HG03097 (cell line): ENCODE measurements around the gene LY6G5C.
A peak's percentile ranks its signal among the peaks of the same experiment; 100 is the strongest.

Source experiments
- ATAC-seq: cut with Tn5 transposase; IDR thresholded peaks from one replicate; pipeline ENCODE4 v1.9.1; 2021; ENCODE audit not compliant: unreplicated experiment, low FRiP score

Gene LY6G5C

DNA sequence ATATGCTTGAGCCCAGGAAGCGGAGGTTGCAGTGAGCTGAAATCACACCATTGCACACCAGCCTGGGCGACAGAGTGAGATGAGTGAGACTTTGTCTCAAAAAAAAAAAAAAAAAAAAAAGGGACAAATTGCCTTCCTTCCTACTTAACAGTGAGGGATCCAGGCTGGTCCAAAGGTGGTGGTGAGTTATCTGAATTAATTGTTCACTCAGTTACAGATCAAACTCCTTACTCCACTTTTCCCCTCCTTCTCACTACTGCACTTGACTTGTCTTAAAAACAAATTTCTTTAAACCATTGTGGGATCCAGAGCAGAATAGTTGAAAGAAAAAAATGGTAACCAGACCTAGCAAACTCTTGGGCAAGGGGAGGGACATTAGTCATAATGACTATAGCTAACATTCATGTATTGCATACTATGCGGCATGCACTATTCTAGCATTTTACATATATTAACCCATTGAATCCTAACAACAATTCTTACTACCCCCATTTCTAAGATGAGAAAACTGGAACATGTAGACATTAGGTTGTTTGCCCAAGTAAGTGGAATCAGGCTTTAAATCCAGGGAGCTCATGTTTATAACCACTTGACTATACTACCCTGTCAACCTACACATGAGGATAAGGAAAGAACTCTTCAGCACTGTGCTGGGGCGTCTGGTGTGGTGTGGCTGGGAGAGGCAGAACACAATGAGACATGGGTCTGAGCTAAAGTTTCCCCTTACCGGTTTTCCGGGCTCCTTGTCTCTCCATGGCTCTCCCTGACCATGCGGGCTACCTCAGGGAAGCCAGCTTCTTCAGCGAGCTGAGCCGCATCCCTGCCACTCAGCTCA, 17.5 kb downstream of the LY6G5C start:
- no peak for ATAC-seq

GRCh38 chr6:31662124-31662723, 18.6 kb downstream of the LY6G5C start:
- no peak for ATAC-seq

DNA sequence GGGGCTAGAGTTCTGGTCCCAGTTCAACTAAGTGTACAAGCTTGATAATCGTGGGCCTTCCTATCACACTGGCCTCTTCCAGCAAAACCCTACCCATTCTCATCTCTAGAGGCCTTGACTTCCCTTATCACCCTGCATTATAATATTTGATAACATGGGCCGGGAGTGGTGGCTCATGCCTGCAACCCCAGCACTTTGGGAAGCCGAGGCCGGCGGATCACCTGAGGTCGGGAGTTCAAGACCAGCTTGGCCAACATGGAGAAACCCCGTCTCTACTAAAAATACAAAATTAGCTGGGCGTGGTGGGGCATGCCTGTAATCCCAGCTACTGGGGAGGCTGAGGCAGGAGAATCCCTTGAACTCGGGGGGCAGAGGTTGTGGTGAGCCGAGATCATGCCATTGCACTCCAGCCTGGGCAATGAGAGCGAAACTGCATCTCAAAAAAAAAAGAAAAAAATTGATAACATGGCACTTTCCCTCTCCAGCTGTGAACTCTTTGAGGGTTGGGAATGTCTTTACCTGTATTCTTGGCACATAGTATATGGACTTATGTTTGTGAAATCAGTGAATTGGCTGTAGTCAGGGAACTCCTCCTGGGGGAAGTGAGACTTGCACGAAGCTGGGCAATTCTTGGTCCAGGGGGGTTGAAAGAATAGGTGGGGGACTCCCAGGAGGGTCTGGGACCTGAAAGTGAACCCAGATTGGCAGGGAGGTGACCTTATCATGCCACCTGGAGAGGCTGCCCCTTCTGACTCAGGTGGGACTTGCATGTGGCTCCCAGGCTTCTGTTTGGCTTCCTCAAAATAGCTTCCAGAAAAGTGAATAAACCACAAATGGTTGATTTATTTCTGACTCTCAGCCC, 19.4 kb downstream of the LY6G5C start:
- ATAC-seq: no peak

GRCh38 chr6:31660381-31661261, 20.2 kb downstream of the LY6G5C start, which contains the start of gene C6orf47:
TSS of gene C6orf47 (minus strand) at chr6:31660778. CDS start at chr6:31659947, 831 bp downstream.
- ATAC-seq: peak; percentile 31

DNA sequence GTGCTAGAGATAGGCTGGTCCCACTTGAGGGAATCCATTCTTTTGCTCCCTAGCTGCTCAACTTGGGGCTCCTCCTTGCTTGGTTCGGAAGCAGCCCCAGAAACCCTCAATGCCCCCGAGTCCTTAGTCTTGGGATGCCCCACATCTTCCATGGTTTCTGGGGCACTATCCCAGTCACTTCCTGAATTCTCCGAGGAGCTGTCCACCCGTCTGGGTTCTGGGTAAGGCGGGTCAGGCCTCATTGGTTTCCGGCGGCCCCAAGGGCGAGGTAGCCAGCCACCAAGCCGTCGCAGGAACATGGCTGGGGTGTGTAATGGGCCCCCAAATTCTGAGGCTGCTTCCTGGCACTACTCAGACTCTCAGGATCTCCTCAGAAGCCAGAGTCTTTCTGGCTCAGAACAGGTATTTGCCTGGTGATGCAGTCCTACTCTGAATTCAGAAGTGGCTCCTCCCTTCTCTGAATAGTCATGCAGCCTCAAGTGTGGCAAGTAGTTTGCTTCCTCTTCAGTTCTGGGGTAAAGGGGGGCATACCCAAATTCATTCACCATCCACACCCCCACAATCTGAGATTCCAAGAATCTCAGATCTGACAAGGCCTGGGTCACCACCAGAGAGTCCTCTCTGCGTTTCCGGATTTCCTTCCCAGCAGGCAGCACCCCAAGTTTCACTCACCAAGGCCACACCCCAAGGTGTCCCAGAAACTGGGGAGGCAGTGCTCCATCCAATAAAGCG, 21.1 kb downstream of the LY6G5C start:
- no peak for ATAC-seq

DNA sequence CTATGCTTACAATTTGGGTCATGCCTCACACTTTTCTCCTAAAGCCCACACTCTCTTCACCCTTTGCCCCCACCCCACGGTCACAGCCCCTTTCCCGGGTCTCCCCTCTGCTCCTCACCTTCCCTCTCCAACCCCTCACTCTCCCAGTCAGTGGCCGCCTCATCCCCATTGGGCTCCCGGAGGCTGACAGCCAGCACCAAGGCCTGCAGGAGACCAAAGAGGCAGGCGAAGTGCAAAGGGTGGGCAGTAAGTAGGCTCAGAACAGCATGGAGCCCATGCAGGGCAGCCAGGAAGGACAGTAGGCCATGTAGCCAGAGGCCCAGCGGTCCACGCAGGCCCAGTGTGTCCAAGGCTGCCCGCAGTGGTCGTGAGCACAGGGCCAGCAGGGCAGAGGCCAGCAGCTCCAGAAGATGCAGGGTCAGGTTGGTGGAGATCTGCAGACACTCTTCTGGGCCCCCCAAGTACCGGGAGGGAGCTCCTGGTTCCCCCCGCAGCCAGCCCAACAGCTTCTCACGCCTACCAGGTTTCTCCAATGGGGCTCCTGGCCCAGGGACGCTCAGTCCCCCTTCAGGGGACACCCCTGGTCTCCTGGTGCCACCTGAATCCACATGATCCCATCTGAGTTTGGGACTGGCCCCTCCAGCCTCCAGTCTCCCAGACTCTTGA, 21.8 kb downstream of the LY6G5C start:
- no peak for ATAC-seq

DNA sequence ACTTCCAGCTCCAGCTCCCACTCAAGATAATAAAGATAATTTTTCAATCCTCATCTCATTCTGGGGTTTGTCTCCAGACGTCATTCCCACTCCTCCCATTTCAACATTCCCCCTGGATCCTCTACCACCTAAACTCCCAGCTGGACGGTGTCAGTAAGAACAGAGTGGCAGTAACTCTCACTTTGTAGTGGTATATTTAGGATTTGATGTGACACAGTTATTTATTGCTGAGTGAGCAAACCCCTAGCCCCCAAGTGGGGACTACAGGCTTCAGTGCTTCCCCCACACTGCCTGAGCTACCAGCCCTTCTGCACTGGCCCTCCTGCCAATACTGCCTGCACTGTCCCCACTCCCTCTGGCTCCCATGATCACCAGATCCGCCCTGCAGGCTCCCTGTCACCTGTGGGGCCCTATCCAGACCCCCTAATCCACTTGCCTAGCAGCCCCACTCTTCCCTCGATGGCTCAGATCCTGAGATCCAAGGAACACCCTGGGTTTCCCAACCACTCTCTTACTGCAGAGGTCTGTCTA, 22.6 kb downstream of the LY6G5C start:
- ATAC-seq: no peak

DNA sequence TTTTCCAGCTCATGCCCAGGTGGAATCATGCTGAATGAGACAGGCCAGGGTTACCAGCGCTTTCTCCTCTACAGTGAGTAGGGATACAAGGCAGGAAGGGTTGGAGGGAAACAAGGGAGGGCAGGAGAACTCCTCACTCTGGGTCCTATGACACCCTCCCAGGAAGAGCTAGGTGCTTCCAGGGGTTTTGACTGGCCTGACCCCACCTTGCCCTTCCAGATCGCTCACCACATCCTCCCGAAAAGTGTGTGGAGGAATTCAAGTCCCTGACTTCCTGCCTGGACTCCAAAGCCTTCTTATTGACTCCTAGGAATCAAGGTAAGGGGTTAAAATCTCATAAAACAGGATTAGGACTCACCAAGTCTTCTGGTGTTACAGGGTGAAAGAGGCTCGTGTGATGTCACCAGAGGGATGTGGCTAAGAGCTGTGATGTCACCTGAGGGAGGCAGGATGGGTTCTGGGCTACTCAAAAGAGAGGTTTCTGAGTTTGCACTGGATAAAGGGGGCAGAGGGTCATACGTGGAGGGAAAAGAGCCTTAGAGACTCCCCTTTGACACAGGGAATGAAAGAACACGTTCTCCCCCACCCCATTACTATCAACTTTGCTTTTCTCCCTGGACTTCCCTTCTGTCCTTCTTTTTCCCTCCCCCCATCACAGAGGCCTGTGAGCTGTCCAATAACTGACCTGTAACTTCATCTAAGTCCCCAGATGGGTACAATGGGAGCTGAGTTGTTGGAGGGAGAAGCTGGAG, 23.3 kb downstream of the LY6G5C start:
- ATAC-seq: no peak

GRCh38 chr6:31655349-31656237, 25.3 kb downstream of the LY6G5C start, which contains the start of gene APOM:
TSS of gene APOM (plus strand) at chr6:31655894. CDS start at chr6:31655967, 73 bp downstream.
- ATAC-seq: no peak

DNA sequence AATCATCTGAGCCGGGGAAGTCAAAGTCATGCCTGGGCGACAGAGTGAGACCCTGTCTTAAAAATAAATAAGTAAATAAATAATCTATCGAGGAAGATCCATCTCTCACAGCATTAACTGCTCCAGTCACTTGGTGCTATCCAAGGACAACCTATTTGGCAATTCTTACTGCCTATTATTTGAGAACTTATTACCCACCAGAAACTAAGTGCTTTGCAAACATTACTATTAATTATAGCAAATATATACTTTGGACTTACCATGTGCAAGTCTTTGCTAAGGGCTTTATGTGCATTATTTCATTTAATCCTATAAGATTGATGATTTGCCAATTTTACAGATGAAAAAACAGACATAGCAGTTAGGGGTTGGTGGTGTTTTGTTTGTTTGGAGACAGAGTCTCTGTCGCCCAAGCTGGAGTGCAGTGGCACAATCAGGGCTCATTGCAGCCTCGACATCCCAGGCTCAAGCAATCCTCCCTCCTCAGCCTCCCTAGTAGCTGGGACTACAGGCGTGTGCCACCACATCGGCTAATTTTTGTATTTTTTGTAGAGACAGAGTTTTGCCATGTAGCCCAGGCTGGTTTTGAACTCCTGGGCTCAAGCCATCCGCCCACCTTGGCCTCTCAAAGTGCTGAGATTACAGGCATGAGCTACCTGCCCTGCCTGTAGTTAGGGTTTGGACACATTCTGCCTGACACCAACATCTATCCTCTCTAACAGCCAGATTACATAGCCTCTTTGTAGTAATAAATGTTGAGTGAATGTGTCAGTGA, 26.1 kb downstream of the LY6G5C start:
- no peak for ATAC-seq

- ATAC-seq: peak; percentile 52
Observed at GRCh38 chr6:31652925-31653724, 27.7 kb downstream of the LY6G5C start.

DNA sequence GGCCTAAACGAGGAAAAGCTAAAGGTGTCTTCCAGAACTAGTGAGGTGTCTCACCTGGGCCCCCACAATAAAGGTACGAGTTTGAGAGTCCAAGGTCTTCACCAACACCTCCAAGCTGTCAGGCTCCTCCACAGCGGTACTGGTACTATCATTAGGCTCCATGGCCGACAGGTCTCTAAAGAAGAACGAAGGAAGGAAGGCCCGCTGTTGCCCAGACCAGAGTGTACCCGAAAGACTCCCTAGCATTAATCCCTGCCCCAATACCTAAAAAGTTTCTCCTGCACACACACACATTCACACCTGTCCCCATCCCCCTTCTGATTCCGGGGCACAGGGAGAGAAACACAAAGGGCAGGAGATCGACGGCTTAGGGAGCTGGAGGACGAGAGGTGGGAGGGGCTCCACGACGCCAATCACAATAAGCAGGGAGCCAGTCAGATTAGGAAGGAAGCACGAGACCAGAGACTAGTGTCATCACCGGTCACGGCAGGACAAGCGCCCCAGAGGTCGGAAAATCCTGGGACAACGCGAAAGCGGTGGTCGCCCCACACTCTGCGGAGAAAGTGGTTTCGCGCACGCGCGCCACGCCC, 29.2 kb downstream of the LY6G5C start:
- ATAC-seq: peak; percentile 19

DNA sequence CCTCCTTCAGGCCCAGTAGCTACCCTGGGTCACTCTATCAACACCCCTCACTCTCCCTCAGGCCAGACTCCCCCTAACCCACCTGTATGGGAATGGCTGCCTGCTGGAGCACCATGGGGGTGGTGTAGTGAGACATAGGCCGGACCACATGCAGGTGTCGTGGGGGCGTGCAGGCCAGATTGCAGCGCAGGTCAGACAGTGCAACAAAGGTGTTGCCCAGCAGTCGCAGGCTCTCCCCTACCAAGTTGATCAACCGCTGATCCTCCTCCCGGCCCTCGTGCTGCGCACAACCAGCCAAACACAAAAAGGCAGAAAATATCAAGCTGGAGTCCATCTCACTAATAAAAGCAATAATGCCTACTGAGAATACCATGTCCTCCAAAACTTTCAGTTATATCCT, 35.5 kb downstream of the LY6G5C start:
- no peak for ATAC-seq

- ATAC-seq: no peak
Observed at GRCh38 chr6:31643818-31644454, 36.9 kb downstream of the LY6G5C start.
